VCaP (cell line): ENCODE results near the gene DCLK2.

Experiments used
- H3K27ac ChIP-seq: fragments of 450-650 bp; 2 replicates; pipeline ENCODE4 v1.5.1; 2017
- CTCF ChIP-seq: fragments of 450-650 bp; conservative IDR thresholded peaks from 2 replicates; pipeline ENCODE4 v1.5.1; 2017; ENCODE audit warnings: mild to moderate bottlenecking, moderate library complexity

The DCLK2 gene

GRCh38 chr4:150255610-150256224 is 177.5 kb downstream of the DCLK2 start:
- no peak overlapping the region for H3K27ac ChIP-seq

GRCh38 chr4:150256225-150256620 is 178.0 kb downstream of the DCLK2 start:
- TF ChIP-seq CTCF: no peak

More at GRCh38 chr4:150255610-150256224, 177.5 kb downstream of the DCLK2 start:
- TF ChIP-seq CTCF: no peak

GRCh38 chr4:150256841-150257730 is 178.8 kb downstream of the DCLK2 start:
- no peak for TF ChIP-seq CTCF
- no peak overlapping the region for H3K27ac ChIP-seq

More at GRCh38 chr4:150256225-150256620, 178.0 kb downstream of the DCLK2 start:
- no peak overlapping the region for H3K27ac ChIP-seq

- TF ChIP-seq CTCF: no peak
Observed at GRCh38 chr4:150258569-150258968, 180.3 kb downstream of the DCLK2 start.

GRCh38 chr4:150259861-150260567 is 181.8 kb downstream of the DCLK2 start:
- TF ChIP-seq CTCF: no peak

More at GRCh38 chr4:150258569-150258968, 180.3 kb downstream of the DCLK2 start:
- no peak overlapping the region for H3K27ac ChIP-seq

GRCh38 chr4:150261571-150261970 is 183.3 kb downstream of the DCLK2 start:
- no peak overlapping the region for H3K27ac ChIP-seq
- no peak for TF ChIP-seq CTCF

More at GRCh38 chr4:150259861-150260567, 181.8 kb downstream of the DCLK2 start:
- H3K27ac ChIP-seq: no peak overlapping the region

GRCh38 chr4:150262611-150263010 is 184.4 kb downstream of the DCLK2 start:
- no peak overlapping the region for H3K27ac ChIP-seq
- no peak for TF ChIP-seq CTCF
